ENCODE results near the gene NUDT17. TPM values are rescaled to one million over a fixed set of nuclear protein-coding genes. Genes with fewer than 3 reads are reported as not detected.

Gene NUDT17
- total RNA-seq, 4 donors from 2014 or later, result 1.1 to 3.8 (median 1.8) TPM

DNA sequence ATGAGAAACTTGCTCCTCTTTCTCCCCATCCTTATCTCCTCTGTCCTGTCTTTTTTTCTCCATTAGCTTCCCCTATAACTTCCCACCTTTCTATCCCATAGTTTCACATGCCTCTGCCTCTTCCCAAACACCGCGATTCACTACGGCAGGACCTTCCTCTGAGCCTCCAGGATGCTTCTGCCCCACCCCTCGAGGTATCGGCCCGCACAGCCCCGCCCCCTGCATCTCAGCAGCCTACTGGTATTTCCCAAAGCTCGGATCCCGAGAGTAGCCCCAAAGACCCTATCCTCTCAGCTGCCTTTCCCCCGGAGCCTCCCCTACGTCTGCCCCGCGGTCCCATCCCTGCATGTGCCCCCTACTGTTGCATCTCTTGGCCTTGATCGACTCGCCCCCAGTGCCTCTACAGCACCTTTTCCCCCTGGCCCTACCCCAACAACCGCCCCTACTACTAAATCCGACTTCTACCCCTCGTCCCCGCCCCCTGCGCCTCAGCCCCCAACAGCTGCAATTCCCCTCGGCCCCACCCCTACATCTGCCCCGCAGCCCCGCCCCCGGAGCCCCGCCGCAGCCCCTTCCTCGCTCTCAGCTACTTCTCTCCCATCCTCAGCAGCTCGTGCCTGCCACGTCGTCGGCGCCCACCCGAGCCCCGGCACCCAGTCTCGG is 12.9 kb downstream of the NUDT17 start:
- DNase-seq, result peak; percentile 19
- TF ChIP-seq POLR2A (IDR thresholded peaks at IDR 0.05), result no peak
- TF ChIP-seq, protein P1, sequence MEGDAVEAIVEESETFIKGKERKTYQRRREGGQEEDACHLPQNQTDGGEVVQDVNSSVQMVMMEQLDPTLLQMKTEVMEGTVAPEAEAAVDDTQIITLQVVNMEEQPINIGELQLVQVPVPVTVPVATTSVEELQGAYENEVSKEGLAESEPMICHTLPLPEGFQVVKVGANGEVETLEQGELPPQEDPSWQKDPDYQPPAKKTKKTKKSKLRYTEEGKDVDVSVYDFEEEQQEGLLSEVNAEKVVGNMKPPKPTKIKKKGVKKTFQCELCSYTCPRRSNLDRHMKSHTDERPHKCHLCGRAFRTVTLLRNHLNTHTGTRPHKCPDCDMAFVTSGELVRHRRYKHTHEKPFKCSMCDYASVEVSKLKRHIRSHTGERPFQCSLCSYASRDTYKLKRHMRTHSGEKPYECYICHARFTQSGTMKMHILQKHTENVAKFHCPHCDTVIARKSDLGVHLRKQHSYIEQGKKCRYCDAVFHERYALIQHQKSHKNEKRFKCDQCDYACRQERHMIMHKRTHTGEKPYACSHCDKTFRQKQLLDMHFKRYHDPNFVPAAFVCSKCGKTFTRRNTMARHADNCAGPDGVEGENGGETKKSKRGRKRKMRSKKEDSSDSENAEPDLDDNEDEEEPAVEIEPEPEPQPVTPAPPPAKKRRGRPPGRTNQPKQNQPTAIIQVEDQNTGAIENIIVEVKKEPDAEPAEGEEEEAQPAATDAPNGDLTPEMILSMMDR (IDR thresholded peaks at IDR 0.05), result no peak
- no peaks in the 10 kb centered on the region for H3K9me3 ChIP-seq
- WGBS, 2 donors, result 1 to 2% methylated on average over 18 to 24 of the region's 35 CpGs
- H3K27me3 ChIP-seq, result no peaks in the 10 kb centered on the region
- H3K4me1 ChIP-seq, result peaks cover 14 to 23% (median 18%) of the 10 kb centered on the region in 3 donors
- peaks cover 26 to 40% (median 27%) of the 10 kb centered on the region in 3 donors for H3K36me3 ChIP-seq
- H3K4me3 ChIP-seq, result peak overlapping the region; percentile 70 to 90 (median 85)
- intact Hi-C loops (cut with DNase I), result no loop called here
- peak overlapping the region; percentile 89 to 98 (median 96) for H3K27ac ChIP-seq

- Histone ChIP-seq H3K27ac (peak within 1 kb of the TSS; percentile 89 to 98 (median 96)), H3K27me3 (no peaks in the 10 kb centered on the region), H3K36me3 (peaks cover 21 to 34% (median 26%) of the 10 kb centered on the region in 3 donors), H3K4me1 (peaks cover 14 to 23% (median 18%) of the 10 kb centered on the region in 3 donors), H3K4me3 (peak within 1 kb of the TSS; percentile 70 to 90 (median 85)), H3K9me3 (no peaks in the 10 kb centered on the region)
- DNase-seq, result peak; percentile 74
- TF ChIP-seq, protein P1 (IDR thresholded peaks at IDR 0.05), result peak in 1 of 6 experiments; percentile 17
- peak in 3 of 4 donors; percentile 22 to 80 (median 73) for TF ChIP-seq POLR2A (IDR thresholded peaks at IDR 0.05)
- WGBS, 2 donors, result 0% methylated on average over 4 to 7 of the region's 42 CpGs
- intact Hi-C loops (cut with DNase I), result no loop called here
Observed at GRCh38 chr1:145858901-145859490, 13.6 kb downstream of the NUDT17 start, which contains the start of gene PIAS3. Gene PIAS3, minus strand, starts transcription at chr1:145859081. Its CDS starts 91 bp downstream, at chr1:145858990.

- Histone ChIP-seq H3K9me3 (no peaks in the 10 kb centered on the region), H3K4me3 (peak overlapping the region; percentile 70 to 90 (median 85)), H3K27ac (peak overlapping the region; percentile 89 to 98 (median 96)), H3K36me3 (peaks cover 15 to 29% (median 26%) of the 10 kb centered on the region in 3 donors), H3K27me3 (no peaks in the 10 kb centered on the region), H3K4me1 (peaks cover 14 to 23% (median 18%) of the 10 kb centered on the region in 3 donors)
- DNase-seq, result no peak
- WGBS, 2 donors, result 1 to 2% methylated on average over 16 of the region's 41 CpGs
- peak in 2 of 4 donors; percentile 80 to 87 for TF ChIP-seq POLR2A (IDR thresholded peaks at IDR 0.05)
- TF ChIP-seq, protein P1 (IDR thresholded peaks at IDR 0.05), result peak in 2 of 6 experiments; percentile 13 to 25
- intact Hi-C loops (cut with DNase I), result no loop called here
Observed at GRCh38 chr1:145859491-145860023, 14.1 kb downstream of the NUDT17 start.

- TF ChIP-seq, protein P1 (IDR thresholded peaks at IDR 0.05), result no peak
- TF ChIP-seq POLR2A (IDR thresholded peaks at IDR 0.05), result no peak
- H3K27me3 ChIP-seq, result no peaks in the 10 kb centered on the region
- WGBS, 2 donors, result 67 to 69% methylated on average over 5 of the region's 5 CpGs
- H3K4me1 ChIP-seq, result peaks cover 4 to 8% (median 7%) of the 10 kb centered on the region in 3 donors
- H3K36me3 ChIP-seq, result peaks cover 0 to 35% (median 0%) of the 10 kb centered on the region in 3 donors
- no peak for DNase-seq
- no peaks in the 10 kb centered on the region for H3K9me3 ChIP-seq
- H3K4me3 ChIP-seq, result no peak overlapping the region
- no peak overlapping the region for H3K27ac ChIP-seq
- intact Hi-C loops (cut with DNase I), result no loop called here
Observed at GRCh38 chr1:145863282-145864018, 18.0 kb downstream of the NUDT17 start.

Data from esophagus squamous epithelium (tissue), 5 donors.